Islet of Langerhans (tissue), 1 donor: Measurements from ENCODE around the gene BCO2.

Experiments
- FAIRE-seq: peaks from one replicate; lab custom pipeline; 2011; peaks lifted over from hg19 to GRCh38; lab: Jason Lieb, UNC

Gene BCO2

DNA sequence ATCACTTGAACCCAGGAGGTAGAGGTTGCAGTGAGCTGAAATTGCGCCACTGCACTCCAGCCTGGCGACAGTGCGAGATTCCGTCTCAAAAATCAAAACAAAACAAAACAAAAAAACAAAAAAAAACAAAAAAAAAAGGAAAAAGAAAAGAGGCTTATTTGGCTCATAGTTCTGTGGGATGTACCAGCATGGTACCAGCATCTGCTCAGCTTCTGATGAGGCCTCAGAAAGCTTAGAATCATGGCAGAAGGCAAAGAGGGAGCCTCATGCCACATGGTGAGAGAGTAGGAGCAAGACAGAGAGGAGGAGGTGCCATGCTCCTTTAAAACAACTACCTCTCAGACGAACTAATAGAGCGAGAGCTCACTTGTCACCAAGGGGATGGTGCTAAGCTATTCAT, 40.3 kb downstream of the BCO2 start:
- no peak for FAIRE-seq

DNA sequence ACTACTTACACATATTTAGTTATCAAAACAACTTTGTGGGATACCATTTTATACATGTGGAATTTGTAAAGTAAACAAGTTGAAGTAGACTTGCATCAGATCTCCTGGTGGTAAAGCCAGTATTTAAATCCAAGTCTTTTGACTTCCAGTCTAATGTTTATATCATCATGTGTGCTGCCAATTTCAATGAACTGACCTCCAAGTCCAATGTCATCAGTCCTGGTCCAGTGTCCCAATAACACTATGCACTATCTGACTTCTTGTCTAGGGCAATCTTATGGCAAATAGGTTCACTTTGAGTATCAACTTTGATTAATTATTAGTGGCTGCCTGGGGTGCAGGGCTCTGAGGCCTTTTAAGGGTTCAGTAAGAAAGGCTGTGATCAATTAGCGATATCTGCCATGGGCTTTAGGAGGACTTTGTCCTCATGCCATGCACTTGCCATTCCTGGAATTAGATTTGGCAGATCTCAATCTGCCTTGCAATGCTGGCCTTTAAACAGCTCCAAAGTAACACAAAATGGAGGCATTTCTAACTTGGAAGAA, 41.3 kb downstream of the BCO2 start:
- FAIRE-seq: no peak

- FAIRE-seq: peak; percentile 95
Observed at GRCh38 chr11:112219476-112220232, 44.3 kb downstream of the BCO2 start.

DNA sequence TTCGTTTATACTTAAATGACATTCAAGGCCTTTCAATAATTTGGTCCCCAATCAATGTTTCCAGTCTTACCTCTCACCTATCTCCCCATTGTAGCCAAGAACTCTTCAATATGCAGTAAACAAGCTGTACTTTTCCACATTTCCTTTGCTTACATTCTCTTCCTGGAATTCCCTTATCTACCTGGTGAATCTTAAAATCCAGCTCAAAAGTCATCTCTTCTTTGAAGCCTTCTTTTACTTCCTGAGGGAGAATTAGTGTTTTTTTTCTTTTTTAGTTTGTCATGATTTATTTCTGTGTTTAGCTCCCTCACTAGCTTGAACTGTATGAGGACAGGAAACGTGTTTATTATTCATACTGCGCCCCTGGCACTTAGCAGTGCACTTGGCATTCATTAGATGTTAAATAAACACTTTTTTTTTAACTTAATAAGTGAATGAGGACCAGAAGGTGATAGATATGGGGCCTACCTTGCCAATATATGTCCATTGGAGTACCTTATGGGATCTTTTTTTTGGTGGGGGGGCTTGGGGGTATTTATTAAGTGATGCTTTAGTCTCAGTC, 46.0 kb downstream of the BCO2 start:
- no peak for FAIRE-seq

GRCh38 chr11:112222303-112222702, 47.0 kb downstream of the BCO2 start:
- no peak for FAIRE-seq

- no peak for FAIRE-seq
Observed at GRCh38 chr11:112223121-112223520, 47.8 kb downstream of the BCO2 start.

DNA sequence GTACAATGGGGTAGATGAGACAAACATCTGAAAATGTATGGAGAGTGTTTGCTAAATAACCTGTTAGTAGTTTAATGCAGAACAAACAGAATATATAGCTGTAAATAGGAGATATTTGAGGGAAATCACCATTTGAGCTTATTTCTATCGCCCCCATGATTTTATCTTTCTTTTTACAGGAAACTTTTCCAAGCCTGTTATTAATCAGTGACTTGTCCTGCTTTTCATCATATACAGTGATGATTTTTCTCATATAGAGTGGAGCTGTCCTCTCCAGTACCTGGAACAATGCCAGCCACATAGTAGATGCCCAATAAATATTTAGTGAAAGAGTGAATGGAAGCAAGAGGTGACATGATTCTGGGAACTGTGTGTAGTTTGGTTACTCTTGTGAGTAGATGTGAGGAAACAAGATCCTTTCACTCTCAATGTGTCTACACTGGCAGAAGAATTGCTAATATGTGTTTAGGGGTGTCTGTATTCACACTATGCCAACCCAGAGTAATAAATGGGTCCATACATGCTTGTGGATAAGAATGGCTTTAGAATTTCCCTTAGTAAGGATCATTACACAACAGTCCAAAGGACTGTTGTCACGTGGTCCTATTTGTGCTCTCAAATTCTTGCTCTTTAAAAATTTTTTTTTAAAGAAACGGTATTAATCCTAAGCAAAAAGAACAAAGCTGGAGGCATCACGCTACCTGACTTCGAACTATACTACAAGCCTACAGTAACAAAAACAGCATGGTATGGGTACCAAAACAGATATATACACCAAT, 48.6 kb downstream of the BCO2 start:
- no peak for FAIRE-seq

GRCh38 chr11:112225753-112226061, 50.4 kb downstream of the BCO2 start:
- no peak for FAIRE-seq

DNA sequence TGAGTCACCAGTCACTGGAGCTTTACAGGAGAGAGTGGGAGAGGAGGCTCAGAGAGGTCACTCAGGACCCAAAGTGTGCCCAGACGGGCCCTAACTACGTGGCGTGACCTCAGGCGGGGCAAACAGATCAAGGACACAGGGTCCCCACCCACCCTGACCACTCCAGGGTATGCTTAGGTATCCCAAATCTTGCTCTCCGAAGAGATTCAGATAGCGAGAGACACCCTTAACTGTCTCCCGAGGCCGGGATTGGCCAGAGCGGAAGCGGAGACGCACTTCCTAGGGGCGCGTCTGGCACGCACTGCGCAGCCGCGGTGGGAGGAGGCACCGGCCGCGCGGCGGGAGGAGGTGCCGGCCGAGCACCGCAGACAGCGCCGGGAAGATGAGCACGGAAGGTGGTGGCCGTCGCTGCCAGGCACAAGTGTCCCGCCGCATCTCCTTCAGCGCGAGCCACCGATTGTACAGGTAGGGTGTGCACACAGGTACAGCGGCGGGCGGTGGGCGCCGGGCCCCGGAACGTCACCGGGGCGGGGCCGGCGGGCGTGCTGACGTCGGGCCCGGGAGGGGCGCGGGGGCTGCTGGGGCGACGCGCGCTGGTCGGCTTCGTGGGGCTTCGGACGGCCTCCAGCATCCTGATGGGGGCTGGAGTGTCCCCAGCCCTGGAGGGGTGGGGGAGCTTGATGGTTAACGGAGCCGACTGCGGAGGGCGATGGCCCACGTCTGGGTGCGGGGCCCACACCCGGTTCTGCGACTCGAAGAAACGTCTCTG, 50.9 kb downstream of the BCO2 start, which contains the start of gene PTS:
PTS (plus strand) TSS at position 367 of the 769 bp plus-strand sequence; CDS start at position 383, 16 bp downstream.
- no peak for FAIRE-seq

GRCh38 chr11:112226831-112227401, 51.6 kb downstream of the BCO2 start:
- no peak for FAIRE-seq

DNA sequence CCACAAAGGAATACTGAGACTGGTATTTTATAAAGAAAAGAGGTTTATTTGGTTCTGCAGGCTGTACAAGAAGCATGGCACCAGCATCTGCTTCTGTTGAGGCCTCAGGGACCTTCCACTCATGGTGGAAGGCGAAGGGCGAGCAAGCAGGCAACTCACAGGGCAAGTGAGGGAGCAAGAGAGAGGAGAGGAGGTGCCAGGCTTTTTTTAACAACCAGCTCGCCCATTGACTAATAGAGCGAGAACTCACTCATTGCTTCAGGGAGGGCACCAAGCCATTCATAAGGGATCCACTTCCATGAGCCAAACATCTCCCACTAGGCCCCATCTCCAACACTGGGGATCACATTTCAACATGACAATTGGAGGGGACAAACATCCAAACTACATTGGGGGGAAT, 52.2 kb downstream of the BCO2 start:
- FAIRE-seq: no peak

DNA sequence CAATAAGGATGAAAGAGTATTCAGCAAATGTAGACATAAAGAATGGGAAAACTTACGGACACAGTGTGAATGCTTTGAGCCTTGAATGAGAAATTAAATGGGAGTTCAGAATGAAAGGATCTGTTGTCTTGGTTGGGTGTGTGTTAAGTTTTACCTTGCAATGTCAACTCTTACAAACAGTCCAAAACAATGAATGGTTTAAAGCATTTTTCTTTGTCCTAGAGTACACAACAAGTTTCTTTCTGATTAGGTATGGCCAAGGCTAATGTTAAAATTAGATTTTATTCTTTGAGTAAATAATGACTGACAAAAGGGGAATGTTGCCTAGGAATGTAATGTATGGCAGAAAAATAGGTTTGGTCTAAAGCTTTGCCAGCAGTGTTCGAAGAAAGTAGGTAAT, 53.4 kb downstream of the BCO2 start:
- FAIRE-seq: no peak

DNA sequence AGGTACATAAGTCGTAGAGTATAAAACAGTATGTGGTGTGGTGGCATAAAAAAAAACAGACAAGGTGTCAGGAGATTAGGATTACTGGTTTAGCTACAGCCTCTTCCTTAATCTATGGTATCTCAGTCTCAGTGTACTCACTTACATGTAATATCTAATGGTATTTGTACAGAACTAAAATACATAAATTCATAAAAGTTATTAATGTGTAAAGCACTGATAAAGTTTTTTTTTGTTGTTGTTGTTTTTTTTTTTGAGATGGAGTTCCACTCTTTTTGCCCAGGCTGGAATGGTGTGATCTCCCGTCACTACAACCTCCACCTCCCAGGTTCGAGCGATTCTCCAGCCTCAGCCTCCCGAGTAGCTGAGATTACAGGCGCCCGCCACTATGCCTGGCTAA, 53.8 kb downstream of the BCO2 start:
- FAIRE-seq: no peak

DNA sequence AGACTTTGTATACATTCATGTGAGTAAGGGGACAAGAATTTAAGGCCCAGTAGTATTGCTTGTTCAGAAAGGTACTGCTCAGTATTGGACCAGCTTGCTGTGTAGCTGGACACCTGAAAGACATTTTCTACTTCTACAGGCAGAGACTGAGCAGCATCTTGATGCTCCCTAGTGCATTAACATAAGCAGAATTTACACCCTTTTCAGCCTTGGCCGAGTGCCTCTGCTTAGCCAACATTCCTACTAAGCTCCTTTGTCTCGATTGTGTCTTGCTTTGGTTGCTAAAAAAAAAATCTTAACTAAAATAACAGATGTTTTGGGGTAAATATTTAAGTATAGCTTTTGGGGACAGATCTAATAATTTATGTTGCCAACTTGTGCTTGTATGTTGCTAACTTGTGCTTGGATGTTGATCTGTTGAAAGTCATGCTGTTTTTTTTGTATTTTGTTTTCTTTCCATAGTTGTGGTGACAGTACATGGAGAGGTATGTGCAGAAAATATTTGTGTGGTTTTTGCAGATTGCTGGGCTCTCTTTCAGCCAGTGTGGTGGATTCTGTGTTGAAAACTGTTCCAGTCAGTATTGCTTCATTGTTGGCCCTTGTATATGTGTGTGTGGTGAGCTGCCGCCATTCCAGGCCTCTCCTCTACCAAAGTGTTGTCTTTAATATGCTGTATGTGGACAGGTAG, 54.6 kb downstream of the BCO2 start:
- FAIRE-seq: no peak

- FAIRE-seq: no peak
Observed at GRCh38 chr11:112231952-112232351, 56.6 kb downstream of the BCO2 start.

- FAIRE-seq: no peak
Observed at GRCh38 chr11:112235750-112236390, 60.6 kb downstream of the BCO2 start.

DNA sequence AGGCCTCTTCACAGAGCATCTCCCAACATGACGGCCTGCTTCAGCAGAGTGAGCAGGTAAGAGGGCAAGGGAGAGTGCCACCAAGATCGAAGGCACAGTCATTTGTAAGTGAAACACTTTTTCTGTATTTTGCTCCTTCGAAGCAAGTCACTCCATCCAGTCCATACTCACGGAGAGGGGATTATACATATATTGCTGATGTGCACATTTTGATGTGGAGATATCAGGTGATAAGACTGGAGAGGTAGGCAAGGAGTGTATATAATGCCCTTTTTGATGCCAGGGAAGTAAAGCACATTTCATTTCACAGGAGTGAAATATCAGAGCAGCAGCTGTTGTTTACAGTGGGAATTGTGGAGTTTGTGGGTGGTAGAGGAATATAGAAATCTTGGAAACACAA, 62.1 kb downstream of the BCO2 start:
- FAIRE-seq: no peak

GRCh38 chr11:112238041-112238440, 62.7 kb downstream of the BCO2 start:
- no peak for FAIRE-seq

DNA sequence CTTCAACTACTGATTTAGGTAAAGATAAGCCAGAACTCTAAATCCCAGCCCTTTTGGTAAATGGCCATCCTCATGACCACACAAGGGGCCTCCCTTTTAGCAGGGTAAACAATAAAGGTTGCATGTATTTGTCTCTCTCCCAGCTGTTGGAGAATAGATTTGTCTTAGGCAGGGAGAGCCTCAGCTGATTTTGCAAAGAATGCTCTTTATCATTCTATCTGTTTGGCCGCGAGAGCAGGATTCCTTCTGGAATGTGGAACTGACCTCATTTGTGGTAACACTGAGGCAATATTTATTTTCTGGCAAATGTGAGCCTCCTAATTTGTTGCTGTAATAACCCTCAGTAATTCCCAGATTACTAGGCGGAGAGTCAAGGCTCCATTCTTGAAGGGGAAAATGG, 66.2 kb downstream of the BCO2 start:
- FAIRE-seq: no peak

- FAIRE-seq: no peak
Observed at GRCh38 chr11:112247201-112247600, 71.9 kb downstream of the BCO2 start.

DNA sequence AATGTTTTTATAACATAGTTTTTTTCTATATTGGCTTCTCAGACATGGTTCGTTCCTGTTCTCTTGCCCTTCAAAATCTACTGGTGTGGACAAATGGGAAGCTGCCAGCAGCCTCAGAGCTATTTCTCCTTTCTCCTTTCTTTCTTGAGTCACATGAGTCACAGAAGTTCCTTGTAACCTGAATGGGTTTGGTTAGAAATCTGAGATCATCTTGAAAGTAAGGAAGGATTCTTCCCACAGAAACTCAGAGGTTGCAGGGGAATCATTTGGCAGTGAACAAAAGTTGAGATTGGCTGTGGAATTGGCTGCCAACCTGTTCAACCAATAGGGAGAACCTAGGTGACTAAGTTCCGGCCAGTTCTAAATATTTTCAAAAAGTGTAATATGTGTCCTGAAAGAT, 72.9 kb downstream of the BCO2 start:
- FAIRE-seq: no peak
